ENCODE data around the gene RASD2.

RASD2 gene

GRCh38 chr22:35582861-35583670 lies 42.4 kb downstream of the RASD2 start:
- peak; percentile 8 to 34 for DNase-seq (ENCODE audit: low read depth in 2 of 2)

GRCh38 chr22:35586771-35587170 lies 46.1 kb downstream of the RASD2 start:
- DNase-seq (ENCODE audit: low read depth in 2 of 2), result no peak

- no peak for DNase-seq (ENCODE audit: low read depth in 2 of 2)
Measured at GRCh38 chr22:35587447-35587870, 46.8 kb downstream of the RASD2 start.

DNA sequence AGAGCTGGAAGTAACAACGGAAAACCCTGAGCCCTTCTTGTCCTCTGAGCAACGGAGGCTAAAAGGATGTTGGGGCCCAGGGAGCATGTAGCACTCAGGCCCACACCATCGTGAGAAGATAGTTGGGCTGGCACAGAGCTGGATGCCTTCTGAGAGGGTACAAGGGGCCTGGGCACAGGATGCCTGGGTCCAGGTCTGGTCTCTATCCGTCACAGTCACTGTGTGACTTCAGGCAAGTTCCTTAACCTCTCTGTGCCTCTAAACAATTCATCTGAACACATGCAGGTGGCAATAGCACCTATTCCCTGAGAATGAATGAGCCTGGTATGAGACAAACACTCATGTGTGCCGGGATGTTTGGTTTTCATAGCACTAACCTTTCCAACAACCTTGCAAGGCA lies 47.3 kb downstream of the RASD2 start:
- no peak for DNase-seq (ENCODE audit: low read depth in 2 of 2)

GRCh38 chr22:35589071-35589755 lies 48.6 kb downstream of the RASD2 start:
- no peak for DNase-seq (ENCODE audit: low read depth in 2 of 2)

- no peak for DNase-seq (ENCODE audit: low read depth in 2 of 2)
Measured at GRCh38 chr22:35589756-35590093, 49.1 kb downstream of the RASD2 start.

DNA sequence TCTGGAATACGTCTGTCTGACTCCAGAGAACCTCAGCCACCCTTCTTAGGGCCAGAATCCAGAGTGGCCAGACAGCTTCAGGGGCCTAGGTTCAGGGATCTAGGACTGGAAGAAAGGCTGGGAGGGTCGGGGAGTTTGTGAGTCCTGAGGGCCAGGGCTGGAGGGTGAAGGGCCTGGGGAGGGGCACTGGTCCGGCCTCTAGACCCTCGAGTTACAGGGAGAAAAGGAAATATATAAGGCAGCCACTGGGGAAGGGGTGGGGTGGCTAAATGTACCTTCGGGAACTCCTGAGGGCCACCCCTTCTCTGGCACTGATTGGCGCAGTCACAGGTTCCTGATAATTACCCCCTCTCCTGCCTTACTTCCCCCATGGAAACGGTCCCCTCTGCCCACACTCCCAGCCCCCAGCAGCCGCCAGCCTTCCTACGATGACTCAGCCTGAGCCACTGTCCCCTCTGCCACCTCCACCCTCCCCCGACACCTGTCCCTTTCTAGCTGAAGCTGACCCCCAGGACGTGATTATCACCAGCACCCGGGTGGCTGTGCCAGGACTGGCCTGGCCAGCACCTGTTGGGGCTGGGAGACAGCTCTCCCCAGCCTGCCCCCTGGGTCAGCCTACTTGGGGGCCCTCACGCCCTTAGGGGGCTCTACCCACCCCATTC lies 50.1 kb downstream of the RASD2 start:
- DNase-seq (ENCODE audit: low read depth in 2 of 2), result no peak

- no peak for DNase-seq (ENCODE audit: low read depth in 2 of 2)
Measured at GRCh38 chr22:35591714-35592417, 51.2 kb downstream of the RASD2 start.

GRCh38 chr22:35592418-35592967 lies 51.9 kb downstream of the RASD2 start:
- DNase-seq (ENCODE audit: low read depth in 2 of 2), result no peak

DNA sequence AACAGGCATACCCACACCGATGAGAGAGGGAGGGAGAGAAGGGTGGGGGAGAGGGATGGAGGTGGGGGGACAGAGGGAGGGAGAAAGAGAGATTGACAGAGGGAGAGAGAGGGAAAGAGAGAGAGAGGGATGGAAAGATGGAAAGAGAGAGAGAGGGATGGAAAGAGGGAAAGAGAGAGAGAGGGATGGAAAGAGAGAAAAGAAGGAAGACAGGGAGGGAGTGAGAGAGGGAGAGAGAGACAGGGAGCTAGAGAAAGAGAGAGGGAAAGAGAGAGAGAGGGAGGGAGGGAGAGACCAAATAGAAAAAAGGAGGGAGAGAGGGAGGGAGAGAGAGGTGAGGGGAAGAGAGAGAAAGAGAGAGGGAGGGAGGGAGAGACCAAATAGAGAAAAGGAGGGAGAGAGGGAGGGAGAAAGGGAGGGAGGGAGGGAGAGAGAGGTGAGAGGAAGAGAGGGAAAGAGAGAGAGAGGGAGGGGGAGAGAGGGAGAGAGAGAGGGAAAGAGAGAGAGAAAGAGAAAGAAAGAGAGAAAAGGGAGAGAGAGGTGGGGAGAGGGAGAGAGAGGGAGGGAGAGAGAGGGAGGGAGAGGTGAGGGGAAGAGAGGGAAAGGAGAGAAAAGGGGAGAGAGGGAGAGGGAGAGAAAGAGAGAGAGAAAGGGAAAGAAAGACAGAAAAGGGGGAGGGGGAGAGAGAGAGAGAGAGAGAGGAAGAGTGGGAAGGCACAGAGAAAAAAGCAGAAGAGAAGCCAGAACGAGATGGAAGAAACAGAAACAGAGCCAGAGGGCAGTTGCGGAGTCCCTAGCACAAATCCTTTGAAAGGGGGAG lies 52.6 kb downstream of the RASD2 start:
- DNase-seq (ENCODE audit: low read depth in 2 of 2), result no peak

DNA sequence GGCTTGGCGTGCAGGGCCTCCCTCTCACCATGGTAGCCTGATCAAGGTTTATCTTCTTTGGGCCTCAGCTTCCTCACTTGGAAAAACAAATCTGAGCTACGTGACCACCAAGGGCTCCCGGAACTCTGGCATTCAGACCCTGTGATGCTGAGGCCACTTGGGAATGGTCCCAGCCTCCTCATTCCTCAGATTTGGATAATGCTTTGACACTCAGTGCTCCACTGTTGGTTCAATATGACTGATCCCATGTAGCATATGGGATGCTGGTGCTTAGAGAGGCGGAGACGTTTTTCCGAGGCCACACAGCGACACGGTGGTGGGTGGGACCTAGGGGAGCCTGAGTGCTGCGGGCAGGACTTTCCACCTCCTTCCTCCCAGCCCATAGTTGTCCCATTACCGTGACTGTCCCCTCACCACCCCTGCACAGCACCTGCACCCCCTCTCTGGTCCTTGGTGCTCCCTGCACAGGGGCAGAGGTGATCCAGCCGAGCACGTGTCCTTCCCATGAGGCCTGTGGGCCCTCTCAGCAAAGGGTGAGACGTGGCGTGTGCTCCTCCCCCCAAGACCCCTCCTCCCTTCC lies 53.4 kb downstream of the RASD2 start:
- DNase-seq (ENCODE audit: low read depth in 2 of 2), result no peak

- DNase-seq (ENCODE audit: low read depth in 2 of 2), result no peak
Measured at GRCh38 chr22:35594686-35595085, 54.1 kb downstream of the RASD2 start.

- DNase-seq (ENCODE audit: low read depth in 2 of 2), result no peak
Measured at GRCh38 chr22:35596821-35597220, 56.2 kb downstream of the RASD2 start.

- DNase-seq (ENCODE audit: low read depth in 2 of 2), result no peak
Measured at GRCh38 chr22:35597692-35598395, 57.2 kb downstream of the RASD2 start.

- DNase-seq (ENCODE audit: low read depth in 2 of 2), result no peak
Measured at GRCh38 chr22:35598396-35598710, 57.7 kb downstream of the RASD2 start.

DNA sequence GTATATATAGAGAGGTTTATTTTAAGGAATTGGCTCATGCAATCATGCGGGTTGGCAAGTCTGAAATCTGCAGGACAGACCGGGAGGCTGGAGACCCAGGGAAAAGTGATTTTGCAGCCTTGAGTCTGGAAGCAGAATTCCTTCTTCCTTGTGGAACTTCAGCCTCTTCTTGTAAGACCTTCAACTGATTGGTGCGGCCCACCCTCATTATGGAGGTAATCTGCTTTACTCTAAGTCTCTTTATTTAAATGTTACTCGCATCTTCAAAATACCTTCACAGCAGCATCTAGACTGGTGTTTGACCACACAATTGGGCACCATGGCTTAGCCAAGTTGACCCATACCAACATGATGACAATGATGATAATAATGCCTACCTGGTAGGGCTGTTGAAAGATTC lies 58.7 kb downstream of the RASD2 start:
- no peak for DNase-seq (ENCODE audit: low read depth in 2 of 2)

DNA sequence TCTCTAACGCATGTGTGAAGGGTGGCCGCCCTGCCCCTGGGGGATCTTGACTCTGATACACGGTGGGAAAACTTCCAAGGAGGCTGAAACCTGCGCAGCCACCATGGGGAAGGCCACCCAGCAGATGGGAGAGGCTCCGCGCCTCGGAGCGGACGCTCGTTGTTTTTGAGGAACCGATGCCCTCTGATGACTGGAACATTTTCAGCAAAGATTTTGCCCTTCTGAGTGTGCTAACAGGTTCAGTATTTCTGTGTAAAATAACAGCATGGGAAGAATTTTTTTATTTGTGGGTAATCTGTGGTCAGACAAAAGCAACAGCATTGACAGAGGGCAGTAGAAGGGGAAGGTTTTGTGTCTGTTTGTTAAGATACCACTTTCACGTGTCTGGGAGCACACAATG lies 59.8 kb downstream of the RASD2 start:
- no peak for DNase-seq (ENCODE audit: low read depth in 2 of 2)

DNA sequence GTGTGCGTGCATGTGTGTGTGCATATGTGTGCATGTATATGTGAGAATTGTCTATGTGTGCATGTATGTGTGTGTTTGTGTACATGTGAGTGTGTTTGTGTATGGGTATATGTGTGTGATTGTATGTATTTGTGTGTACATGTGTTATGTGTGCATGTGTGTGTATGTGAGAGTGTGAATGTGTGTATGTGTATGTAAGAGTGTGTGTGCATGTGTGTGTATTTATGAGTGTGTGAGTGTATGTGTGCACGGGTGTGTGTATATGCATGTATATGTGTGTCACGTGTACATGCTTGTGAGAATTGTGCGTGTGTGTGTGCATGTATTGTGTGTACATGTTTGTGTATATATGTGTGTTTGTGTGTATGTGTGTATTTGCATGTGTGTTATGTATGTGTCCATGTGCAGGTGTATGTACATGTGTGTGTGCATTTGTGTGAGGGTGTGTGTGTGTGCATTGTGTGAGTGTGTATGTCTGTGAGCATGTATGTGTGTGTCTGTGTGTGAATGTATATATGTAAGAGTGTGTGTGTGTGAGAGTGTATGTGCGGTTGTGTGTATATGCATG lies 60.5 kb downstream of the RASD2 start:
- DNase-seq (ENCODE audit: low read depth in 2 of 2), result no peak

GRCh38 chr22:35601743-35602615 lies 61.3 kb downstream of the RASD2 start:
- DNase-seq (ENCODE audit: low read depth in 2 of 2), result no peak
